ENCODE data around the gene FOXJ1. TPM values are rescaled to one million over a fixed set of nuclear protein-coding genes. Genes with fewer than 3 reads are reported as not detected.

Gene FOXJ1
- total and polyA plus RNA-seq, 2 of the 13 experiments (the other 11 are each of a cell fraction or from before 2014, with no cell fraction given), result 0.98 to 1.6 TPM

DNA sequence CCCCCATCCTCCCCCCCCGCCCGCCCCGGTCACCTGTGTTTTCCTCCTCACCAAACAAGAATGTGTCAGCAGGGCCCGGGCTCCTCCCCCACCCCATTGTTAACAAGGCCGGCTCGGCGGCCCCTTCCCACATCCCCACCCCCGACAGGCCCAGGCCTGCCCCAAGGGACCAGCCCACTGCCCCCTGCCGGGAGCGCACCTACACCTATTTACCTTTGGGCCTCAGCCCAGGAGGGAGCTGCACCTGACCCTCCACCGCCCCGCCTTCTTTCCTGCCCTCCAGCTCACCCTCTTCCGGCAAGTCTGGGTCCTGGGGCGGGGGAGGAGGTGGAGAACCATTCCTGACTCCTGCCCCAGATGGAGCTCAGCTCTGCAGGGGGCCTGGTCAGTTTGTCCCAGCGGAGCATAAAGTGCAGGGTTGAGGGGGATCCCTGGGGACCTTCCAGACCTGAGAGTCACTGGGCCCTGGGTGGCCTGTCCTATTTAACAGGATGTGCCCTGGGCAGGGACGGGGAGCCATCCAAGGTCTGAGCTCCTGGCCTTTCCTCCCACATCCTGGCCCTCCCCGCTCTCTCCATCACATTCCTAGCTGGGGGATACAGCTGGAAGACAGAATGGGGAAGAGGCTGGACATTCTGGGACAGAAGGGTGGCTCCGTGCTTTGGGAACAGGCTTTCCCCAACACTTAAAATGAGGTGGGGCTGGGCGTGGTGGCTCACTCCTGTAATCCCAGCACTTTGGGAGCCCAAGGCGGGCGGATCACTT is 8.3 kb downstream of the FOXJ1 start (continued):
- TF ChIP-seq, protein P1, sequence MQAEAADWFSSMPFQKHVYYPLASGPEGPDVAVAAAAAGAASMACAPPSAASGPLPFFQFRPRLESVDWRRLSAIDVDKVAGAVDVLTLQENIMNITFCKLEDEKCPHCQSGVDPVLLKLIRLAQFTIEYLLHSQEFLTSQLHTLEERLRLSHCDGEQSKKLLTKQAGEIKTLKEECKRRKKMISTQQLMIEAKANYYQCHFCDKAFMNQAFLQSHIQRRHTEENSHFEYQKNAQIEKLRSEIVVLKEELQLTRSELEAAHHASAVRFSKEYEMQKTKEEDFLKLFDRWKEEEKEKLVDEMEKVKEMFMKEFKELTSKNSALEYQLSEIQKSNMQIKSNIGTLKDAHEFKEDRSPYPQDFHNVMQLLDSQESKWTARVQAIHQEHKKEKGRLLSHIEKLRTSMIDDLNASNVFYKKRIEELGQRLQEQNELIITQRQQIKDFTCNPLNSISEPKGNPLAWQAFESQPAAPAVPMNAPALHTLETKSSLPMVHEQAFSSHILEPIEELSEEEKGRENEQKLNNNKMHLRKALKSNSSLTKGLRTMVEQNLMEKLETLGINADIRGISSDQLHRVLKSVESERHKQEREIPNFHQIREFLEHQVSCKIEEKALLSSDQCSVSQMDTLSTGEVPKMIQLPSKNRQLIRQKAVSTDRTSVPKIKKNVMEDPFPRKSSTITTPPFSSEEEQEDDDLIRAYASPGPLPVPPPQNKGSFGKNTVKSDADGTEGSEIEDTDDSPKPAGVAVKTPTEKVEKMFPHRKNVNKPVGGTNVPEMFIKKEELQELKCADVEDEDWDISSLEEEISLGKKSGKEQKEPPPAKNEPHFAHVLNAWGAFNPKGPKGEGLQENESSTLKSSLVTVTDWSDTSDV (CRISPR knock-in tag; IDR thresholded peaks at IDR 0.05), result peak; percentile 24; the same call in 1 of the 2 replicates
- TF ChIP-seq, protein P2, sequence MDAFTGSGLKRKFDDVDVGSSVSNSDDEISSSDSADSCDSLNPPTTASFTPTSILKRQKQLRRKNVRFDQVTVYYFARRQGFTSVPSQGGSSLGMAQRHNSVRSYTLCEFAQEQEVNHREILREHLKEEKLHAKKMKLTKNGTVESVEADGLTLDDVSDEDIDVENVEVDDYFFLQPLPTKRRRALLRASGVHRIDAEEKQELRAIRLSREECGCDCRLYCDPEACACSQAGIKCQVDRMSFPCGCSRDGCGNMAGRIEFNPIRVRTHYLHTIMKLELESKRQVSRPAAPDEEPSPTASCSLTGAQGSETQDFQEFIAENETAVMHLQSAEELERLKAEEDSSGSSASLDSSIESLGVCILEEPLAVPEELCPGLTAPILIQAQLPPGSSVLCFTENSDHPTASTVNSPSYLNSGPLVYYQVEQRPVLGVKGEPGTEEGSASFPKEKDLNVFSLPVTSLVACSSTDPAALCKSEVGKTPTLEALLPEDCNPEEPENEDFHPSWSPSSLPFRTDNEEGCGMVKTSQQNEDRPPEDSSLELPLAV (CRISPR knock-in tag; conservative IDR thresholded peaks at IDR 0.05; ENCODE audit: low read depth), result no peak
- no peak for TF ChIP-seq MTA3 (CRISPR knock-in tag; IDR thresholded peaks at IDR 0.05)
- TF ChIP-seq, protein P3, sequence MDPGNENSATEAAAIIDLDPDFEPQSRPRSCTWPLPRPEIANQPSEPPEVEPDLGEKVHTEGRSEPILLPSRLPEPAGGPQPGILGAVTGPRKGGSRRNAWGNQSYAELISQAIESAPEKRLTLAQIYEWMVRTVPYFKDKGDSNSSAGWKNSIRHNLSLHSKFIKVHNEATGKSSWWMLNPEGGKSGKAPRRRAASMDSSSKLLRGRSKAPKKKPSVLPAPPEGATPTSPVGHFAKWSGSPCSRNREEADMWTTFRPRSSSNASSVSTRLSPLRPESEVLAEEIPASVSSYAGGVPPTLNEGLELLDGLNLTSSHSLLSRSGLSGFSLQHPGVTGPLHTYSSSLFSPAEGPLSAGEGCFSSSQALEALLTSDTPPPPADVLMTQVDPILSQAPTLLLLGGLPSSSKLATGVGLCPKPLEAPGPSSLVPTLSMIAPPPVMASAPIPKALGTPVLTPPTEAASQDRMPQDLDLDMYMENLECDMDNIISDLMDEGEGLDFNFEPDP (CRISPR knock-in tag; conservative IDR thresholded peaks at IDR 0.05), result no peak
- TF ChIP-seq MTF2 (CRISPR knock-in tag; IDR thresholded peaks at IDR 0.05; ENCODE audit: borderline replicate concordance), result no peak
- TF ChIP-seq, protein P4, sequence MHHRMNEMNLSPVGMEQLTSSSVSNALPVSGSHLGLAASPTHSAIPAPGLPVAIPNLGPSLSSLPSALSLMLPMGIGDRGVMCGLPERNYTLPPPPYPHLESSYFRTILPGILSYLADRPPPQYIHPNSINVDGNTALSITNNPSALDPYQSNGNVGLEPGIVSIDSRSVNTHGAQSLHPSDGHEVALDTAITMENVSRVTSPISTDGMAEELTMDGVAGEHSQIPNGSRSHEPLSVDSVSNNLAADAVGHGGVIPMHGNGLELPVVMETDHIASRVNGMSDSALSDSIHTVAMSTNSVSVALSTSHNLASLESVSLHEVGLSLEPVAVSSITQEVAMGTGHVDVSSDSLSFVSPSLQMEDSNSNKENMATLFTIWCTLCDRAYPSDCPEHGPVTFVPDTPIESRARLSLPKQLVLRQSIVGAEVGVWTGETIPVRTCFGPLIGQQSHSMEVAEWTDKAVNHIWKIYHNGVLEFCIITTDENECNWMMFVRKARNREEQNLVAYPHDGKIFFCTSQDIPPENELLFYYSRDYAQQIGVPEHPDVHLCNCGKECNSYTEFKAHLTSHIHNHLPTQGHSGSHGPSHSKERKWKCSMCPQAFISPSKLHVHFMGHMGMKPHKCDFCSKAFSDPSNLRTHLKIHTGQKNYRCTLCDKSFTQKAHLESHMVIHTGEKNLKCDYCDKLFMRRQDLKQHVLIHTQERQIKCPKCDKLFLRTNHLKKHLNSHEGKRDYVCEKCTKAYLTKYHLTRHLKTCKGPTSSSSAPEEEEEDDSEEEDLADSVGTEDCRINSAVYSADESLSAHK (CRISPR knock-in tag; IDR thresholded peaks at IDR 0.05; ENCODE audit: borderline replicate concordance), result no peak
- TF ChIP-seq ZNF260 (CRISPR knock-in tag; IDR thresholded peaks at IDR 0.05; ENCODE audit: borderline replicate concordance, low read depth), result no peak
- 0 out of 2 replicates have a peak, but pooled peaks have one; percentile 27 for TF ChIP-seq DMAP1 (CRISPR knock-in tag; IDR thresholded peaks at IDR 0.05)
- TF ChIP-seq U2AF1 (optimal IDR thresholded peaks at IDR 0.05; ENCODE audit: low read depth, low read length), result no peak
- TF ChIP-seq, protein P5, sequence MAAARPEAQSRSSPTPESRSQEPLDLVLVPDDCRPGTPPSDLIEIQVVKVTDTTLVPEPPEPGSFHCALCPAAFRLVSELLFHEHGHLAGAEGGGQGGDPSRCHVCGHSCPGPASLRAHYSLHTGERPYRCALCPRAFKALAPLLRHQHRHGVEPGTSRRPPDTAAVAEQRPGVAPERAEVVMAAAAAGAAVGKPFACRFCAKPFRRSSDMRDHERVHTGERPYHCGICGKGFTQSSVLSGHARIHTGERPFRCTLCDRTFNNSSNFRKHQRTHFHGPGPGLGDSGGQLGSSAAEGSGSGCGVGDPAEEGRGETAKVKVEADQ (CRISPR knock-in tag; IDR thresholded peaks at IDR 0.05; ENCODE audit: borderline replicate concordance), result no peak
- TF ChIP-seq RFX3 (CRISPR knock-in tag; IDR thresholded peaks at IDR 0.05), result no peak
- no peak for TF ChIP-seq AGO1 (IDR thresholded peaks at IDR 0.05; ENCODE audit: low read depth, low read length, poor library complexity, severe bottlenecking)
- no peak for TF ChIP-seq HNRNPUL1 (IDR thresholded peaks at IDR 0.05; ENCODE audit: low read depth, low read length)
- TF ChIP-seq, protein P6, sequence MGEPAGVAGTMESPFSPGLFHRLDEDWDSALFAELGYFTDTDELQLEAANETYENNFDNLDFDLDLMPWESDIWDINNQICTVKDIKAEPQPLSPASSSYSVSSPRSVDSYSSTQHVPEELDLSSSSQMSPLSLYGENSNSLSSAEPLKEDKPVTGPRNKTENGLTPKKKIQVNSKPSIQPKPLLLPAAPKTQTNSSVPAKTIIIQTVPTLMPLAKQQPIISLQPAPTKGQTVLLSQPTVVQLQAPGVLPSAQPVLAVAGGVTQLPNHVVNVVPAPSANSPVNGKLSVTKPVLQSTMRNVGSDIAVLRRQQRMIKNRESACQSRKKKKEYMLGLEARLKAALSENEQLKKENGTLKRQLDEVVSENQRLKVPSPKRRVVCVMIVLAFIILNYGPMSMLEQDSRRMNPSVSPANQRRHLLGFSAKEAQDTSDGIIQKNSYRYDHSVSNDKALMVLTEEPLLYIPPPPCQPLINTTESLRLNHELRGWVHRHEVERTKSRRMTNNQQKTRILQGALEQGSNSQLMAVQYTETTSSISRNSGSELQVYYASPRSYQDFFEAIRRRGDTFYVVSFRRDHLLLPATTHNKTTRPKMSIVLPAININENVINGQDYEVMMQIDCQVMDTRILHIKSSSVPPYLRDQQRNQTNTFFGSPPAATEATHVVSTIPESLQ (CRISPR knock-in tag; conservative IDR thresholded peaks at IDR 0.05), result no peak
- no peak for TF ChIP-seq MBD4 (IDR thresholded peaks at IDR 0.05; ENCODE audit: borderline replicate concordance, low read length)
- TF ChIP-seq ZNF577 (CRISPR knock-in tag; IDR thresholded peaks at IDR 0.05; ENCODE audit: borderline replicate concordance, low read depth), result no peak
- no peak for TF ChIP-seq NR2C2 (CRISPR knock-in tag; IDR thresholded peaks at IDR 0.05; ENCODE audit: borderline replicate concordance)
